Activated T-helper 2 cell treated with anti-CD3 and anti-CD28 coated beads, Interferon-gamma antibody, Interleukin-2, Interleukin-4, amounts not matched to agents 10 μg/mL and 5 μg/mL and 100 μg/mL, durations not matched to agents 14 hours and 24 hours and 36 hours (primary cell): Measurements from ENCODE around the gene TP73. TPM values are rescaled to one million over a fixed set of nuclear protein-coding genes. Genes with fewer than 3 reads are reported as not detected.

Experiments
- DNase-seq: peaks from one replicate; pipeline ENCODE4 v3.0.0; 2021; ENCODE audit warnings: low spot score
- H3K27ac Mint-ChIP-seq: one replicate; pipeline ENCODE4 v1.8.0; 2021; ENCODE audit warnings: mixed read lengths
- H3K27me3 Mint-ChIP-seq: one replicate; pipeline ENCODE4 v1.8.0; 2021; ENCODE audit warnings: low read depth, mixed read lengths
- H3K36me3 Mint-ChIP-seq: one replicate; pipeline ENCODE4 v1.8.0; 2021; ENCODE audit warnings: low read depth, mixed read lengths
- H3K4me1 Mint-ChIP-seq: one replicate; pipeline ENCODE4 v1.8.0; 2021; ENCODE audit warnings: low read depth, mixed read lengths
- H3K4me3 Mint-ChIP-seq: one replicate; pipeline ENCODE4 v1.8.0; 2021; ENCODE audit warnings: low read depth, mild to moderate bottlenecking, moderate library complexity, mixed read lengths
- H3K9me3 Mint-ChIP-seq: one replicate; pipeline ENCODE4 v1.8.0; 2021; ENCODE audit warnings: mixed read lengths
- intact Hi-C: fragments of 100-400 bp; cut with micrococcal nuclease; formaldehyde crosslinking; loops from one replicate; pipeline ENCODE4 v1.15.1; 2023
- total RNA-seq: library from RNA; stranded (reverse); gene quantifications from 2 replicates; pipeline ENCODE4 v1.2.3, GENCODE V29; 2022

The TP73 gene
- total RNA-seq, 1 donor from 2014 or later = 2.5 TPM

- Mint-ChIP-seq H3K27me3 (no peaks in the 10 kb centered on the region), H3K36me3 (no peaks in the 10 kb centered on the region), H3K9me3 (no peaks in the 10 kb centered on the region), H3K4me3 (no peak overlapping the region), H3K4me1 (peaks cover 4% of the 10 kb centered on the region), H3K27ac (no peak overlapping the region)
- intact Hi-C loops = no loop called here
- DNase-seq = no peak
Measured at GRCh38 chr1:3699596-3699995, 47.3 kb downstream of the TP73 start.

- H3K27ac Mint-ChIP-seq = no peak overlapping the region
- no peak overlapping the region for H3K4me3 Mint-ChIP-seq
- DNase-seq = no peak
- no peaks in the 10 kb centered on the region for H3K36me3 Mint-ChIP-seq
- intact Hi-C loops = no loop called here
- peaks cover 4% of the 10 kb centered on the region for H3K4me1 Mint-ChIP-seq
- H3K27me3 Mint-ChIP-seq = no peaks in the 10 kb centered on the region
- H3K9me3 Mint-ChIP-seq = no peaks in the 10 kb centered on the region
Measured at GRCh38 chr1:3700631-3701030, 48.3 kb downstream of the TP73 start.

GRCh38 chr1:3702528-3702927, 50.2 kb downstream of the TP73 start:
- Mint-ChIP-seq H3K4me3 (no peak overlapping the region), H3K4me1 (peaks cover 4% of the 10 kb centered on the region), H3K9me3 (no peaks in the 10 kb centered on the region), H3K27ac (no peak overlapping the region), H3K36me3 (no peaks in the 10 kb centered on the region), H3K27me3 (no peaks in the 10 kb centered on the region)
- intact Hi-C loops = no loop called here
- no peak for DNase-seq

GRCh38 chr1:3702990-3703728, 50.8 kb downstream of the TP73 start:
- peaks cover 4% of the 10 kb centered on the region for H3K4me1 Mint-ChIP-seq
- H3K9me3 Mint-ChIP-seq = no peaks in the 10 kb centered on the region
- H3K4me3 Mint-ChIP-seq = no peak overlapping the region
- no peaks in the 10 kb centered on the region for H3K27me3 Mint-ChIP-seq
- intact Hi-C loops = no loop called here
- DNase-seq = no peak
- no peaks in the 10 kb centered on the region for H3K36me3 Mint-ChIP-seq
- H3K27ac Mint-ChIP-seq = no peak overlapping the region

GRCh38 chr1:3703786-3704371, 51.6 kb downstream of the TP73 start:
- no peaks in the 10 kb centered on the region for H3K27me3 Mint-ChIP-seq
- no peak overlapping the region for H3K4me3 Mint-ChIP-seq
- H3K9me3 Mint-ChIP-seq = no peaks in the 10 kb centered on the region
- no peaks in the 10 kb centered on the region for H3K36me3 Mint-ChIP-seq
- H3K4me1 Mint-ChIP-seq = peaks cover 4% of the 10 kb centered on the region
- H3K27ac Mint-ChIP-seq = no peak overlapping the region
- intact Hi-C loops = no loop called here
- DNase-seq = no peak

GRCh38 chr1:3705341-3705950, 53.1 kb downstream of the TP73 start:
- peaks cover 4% of the 10 kb centered on the region for H3K4me1 Mint-ChIP-seq
- intact Hi-C loops = no loop called here
- H3K36me3 Mint-ChIP-seq = no peaks in the 10 kb centered on the region
- no peak overlapping the region for H3K27ac Mint-ChIP-seq
- H3K9me3 Mint-ChIP-seq = no peaks in the 10 kb centered on the region
- no peak for DNase-seq
- H3K4me3 Mint-ChIP-seq = no peak overlapping the region
- no peaks in the 10 kb centered on the region for H3K27me3 Mint-ChIP-seq

- Mint-ChIP-seq H3K27me3 (no peaks in the 10 kb centered on the region), H3K27ac (no peak overlapping the region), H3K9me3 (no peaks in the 10 kb centered on the region), H3K4me3 (no peak overlapping the region), H3K36me3 (no peaks in the 10 kb centered on the region), H3K4me1 (peaks cover 4% of the 10 kb centered on the region)
- intact Hi-C loops = no loop called here
- no peak for DNase-seq
Measured at GRCh38 chr1:3706651-3707297, 54.5 kb downstream of the TP73 start.

- H3K27me3 Mint-ChIP-seq = no peaks in the 10 kb centered on the region
- no peaks in the 10 kb centered on the region for H3K9me3 Mint-ChIP-seq
- no peak overlapping the region for H3K4me3 Mint-ChIP-seq
- no peak overlapping the region for H3K27ac Mint-ChIP-seq
- no peaks in the 10 kb centered on the region for H3K36me3 Mint-ChIP-seq
- intact Hi-C loops = no loop called here
- H3K4me1 Mint-ChIP-seq = peaks cover 4% of the 10 kb centered on the region
- no peak for DNase-seq
Measured at GRCh38 chr1:3707298-3707938, 55.1 kb downstream of the TP73 start.

- intact Hi-C loops = no loop called here
Measured at GRCh38 chr1:3707939-3708328, 55.6 kb downstream of the TP73 start.

GRCh38 chr1:3708791-3709190, 56.5 kb downstream of the TP73 start:
- no peaks in the 10 kb centered on the region for H3K9me3 Mint-ChIP-seq
- intact Hi-C loops = no loop called here
- H3K4me3 Mint-ChIP-seq = no peak overlapping the region
- peaks cover 4% of the 10 kb centered on the region for H3K4me1 Mint-ChIP-seq
- no peaks in the 10 kb centered on the region for H3K27me3 Mint-ChIP-seq
- no peak overlapping the region for H3K27ac Mint-ChIP-seq
- no peak for DNase-seq
- H3K36me3 Mint-ChIP-seq = no peaks in the 10 kb centered on the region

More at GRCh38 chr1:3707939-3708328, 55.6 kb downstream of the TP73 start:
- no peak for DNase-seq
- Mint-ChIP-seq H3K27me3 (no peaks in the 10 kb centered on the region), H3K27ac (no peak overlapping the region), H3K4me1 (peaks cover 4% of the 10 kb centered on the region), H3K9me3 (no peaks in the 10 kb centered on the region), H3K36me3 (no peaks in the 10 kb centered on the region), H3K4me3 (no peak overlapping the region)

- H3K27me3 Mint-ChIP-seq = no peaks in the 10 kb centered on the region
- no peak overlapping the region for H3K27ac Mint-ChIP-seq
- no peaks in the 10 kb centered on the region for H3K36me3 Mint-ChIP-seq
- H3K4me1 Mint-ChIP-seq = no peaks in the 10 kb centered on the region
- intact Hi-C loops = no loop called here
- no peak overlapping the region for H3K4me3 Mint-ChIP-seq
- H3K9me3 Mint-ChIP-seq = no peaks in the 10 kb centered on the region
- no peak for DNase-seq
Measured at GRCh38 chr1:3710251-3710650, 57.9 kb downstream of the TP73 start.

- intact Hi-C loops = no loop called here
- H3K27ac Mint-ChIP-seq = no peak overlapping the region
- H3K27me3 Mint-ChIP-seq = no peaks in the 10 kb centered on the region
- H3K9me3 Mint-ChIP-seq = no peaks in the 10 kb centered on the region
- no peak for DNase-seq
- H3K4me3 Mint-ChIP-seq = no peak overlapping the region
- no peaks in the 10 kb centered on the region for H3K36me3 Mint-ChIP-seq
- no peaks in the 10 kb centered on the region for H3K4me1 Mint-ChIP-seq
Measured at GRCh38 chr1:3711381-3711779, 59.1 kb downstream of the TP73 start.
